Fibroblast of gingiva (primary cell): ENCODE measurements around the gene ZBTB48.

Source experiments
- DNase-seq: peaks from one replicate; pipeline ENCODE4 v3.0.0-alpha.2; 2011; ENCODE audit warnings: low read depth

Gene ZBTB48

DNA sequence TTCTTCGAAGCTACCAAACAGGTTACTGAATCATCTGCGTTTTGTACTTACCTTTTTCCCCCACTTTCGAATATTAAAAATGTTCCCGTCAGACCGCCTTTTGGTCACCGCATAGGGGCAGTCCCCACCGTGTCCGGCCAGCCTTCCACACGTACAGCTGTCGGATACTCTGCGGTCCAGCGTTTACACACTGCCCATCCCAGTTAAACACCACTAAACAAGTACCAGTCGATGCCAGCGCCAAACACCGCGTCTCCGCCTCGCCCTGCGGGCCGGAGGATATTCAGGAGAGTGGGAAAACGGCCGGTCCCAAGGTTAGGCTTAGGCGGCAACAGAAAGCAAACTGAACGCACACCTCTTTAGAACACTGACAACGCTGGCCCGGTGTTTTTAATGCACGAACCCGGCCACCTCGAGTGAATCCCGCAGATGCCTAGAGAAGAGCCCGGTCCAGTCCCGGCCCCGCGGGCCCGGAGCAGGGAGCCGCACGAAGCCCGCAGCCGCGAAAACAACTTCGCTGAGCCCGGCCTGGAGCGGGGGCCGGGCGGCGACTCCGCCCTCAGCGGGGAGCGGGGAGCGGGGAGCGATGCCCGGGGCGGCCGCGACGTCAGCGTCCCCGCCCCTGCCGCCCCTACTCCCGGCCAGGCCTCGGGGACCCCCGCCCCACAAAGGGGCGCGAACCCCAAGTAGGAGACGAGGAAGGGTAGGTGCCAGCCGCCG, 33.0 kb downstream of the ZBTB48 start:
- no peak for DNase-seq

DNA sequence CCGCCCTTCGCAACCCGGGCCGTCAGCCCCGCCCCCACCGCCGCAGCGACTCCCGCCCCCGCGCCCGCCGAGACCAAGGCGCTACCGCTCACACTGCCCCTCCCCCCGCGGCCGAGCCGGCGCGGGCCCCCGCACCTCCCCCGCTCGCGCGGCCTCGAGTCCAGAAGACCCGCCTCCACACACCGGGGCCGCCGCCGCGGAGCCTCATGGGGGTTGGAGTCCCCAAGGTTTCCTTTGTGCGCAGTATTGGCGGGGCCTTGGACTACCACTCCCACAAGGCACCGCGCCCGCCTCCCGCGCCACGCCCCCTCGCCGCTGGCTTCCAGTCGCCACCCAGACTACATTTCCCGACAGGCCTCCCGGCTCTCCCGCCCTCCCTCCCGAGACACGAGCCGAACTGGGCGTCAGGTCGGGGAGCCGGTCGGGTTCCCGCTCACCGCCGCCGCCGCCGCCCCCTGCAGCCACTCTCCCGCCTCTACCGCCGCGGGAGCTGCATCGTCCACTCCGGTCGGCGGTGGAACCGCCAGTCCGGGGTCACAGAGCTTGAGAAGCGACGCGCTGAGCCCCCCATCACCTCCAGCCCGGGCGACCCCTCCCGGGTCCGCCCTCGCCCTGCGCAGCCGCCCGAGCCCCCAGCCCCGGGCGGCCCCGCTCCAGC, 33.7 kb downstream of the ZBTB48 start, which contains the start of gene PHF13:
Gene PHF13 (plus strand): TSS at position 371 of the 658 bp plus-strand sequence. CDS start 336 bp downstream, outside the sequence.
- DNase-seq = peak; percentile 99

DNA sequence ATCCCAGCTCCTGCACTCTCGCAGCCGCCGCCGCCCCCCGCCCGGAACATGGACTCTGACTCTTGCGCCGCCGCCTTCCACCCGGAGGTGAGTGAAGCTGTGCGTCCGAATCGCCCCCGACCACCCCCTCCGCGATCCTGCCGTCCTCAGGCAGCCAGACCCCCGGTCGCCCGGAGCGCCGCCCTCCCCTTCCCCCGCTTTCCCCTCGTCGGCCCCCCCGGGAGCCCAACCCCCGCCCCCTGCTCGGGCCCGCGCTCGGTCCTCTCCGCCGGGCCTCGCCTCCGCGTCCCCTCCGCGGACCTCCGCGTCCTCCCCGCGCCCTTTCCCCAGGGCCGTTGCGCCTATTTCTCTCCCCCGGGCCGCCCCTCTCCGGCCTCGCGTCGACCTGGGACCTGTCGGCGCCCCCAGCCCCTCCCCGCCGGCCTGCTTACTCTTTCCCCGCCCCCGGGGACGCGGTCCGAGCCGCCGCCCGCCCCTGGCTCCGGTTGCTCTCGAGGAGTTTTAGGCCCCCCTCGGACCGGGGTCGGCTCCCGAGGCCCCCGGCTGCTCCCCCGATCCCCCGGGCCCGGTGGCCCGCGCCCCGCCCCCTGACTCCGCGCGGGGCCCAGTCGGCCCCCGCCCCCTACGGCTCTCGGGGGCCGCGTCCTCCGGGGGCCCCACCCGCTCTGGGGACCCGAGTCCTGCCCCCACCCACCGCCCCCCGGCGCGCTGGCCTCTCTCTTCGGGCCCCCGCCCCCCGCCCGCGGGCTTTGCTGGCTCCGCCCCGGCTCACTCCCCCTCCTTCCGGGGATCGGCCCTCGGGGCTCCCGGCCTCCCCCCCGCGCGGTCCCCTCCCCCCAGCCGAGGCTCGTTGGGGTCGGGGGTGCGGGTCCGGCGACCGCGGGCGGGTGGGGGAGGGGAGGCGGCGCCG, 34.5 kb downstream of the ZBTB48 start:
- DNase-seq = no peak

DNA sequence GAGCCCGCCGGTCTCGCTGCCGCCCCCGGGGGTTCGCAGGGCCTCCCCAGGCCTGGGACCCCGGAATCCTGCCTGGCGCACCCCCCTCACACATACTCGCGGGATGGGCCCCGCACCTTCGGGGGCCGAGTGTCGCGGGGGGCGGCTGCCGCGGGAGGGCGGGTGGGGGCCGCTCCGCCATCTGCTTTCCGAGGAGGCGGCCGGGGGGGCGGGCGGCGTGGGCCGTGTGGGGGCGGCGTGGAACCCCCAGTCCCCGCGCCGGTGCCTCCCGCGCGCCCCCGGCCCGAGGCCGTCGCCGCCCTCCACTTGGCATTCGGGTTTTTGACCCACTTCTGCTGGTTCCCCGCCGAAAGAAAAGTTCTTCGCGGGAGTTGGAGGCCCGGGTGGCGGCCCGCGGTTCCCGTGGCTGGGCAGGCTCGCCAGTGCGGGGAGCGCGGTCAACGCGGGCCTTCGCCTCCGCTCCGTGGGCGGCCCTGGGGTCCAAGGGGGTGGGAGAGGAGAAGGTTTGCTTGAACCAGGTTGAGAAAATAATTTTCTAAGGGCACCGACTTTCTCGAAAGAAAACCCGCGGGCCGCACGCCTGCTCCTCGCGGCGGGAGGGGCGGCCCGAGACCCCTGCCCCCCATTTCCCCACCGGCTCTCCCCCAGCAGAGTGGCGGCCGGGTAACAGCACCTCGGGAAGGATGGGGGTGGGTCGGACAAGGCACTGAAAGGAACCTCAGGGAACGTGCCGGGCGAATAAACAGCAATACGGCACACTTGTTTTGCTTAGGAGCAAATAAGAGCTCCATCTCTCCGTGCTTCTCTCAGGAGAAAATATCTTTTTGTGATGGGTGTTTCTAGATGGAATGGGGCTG, 35.4 kb downstream of the ZBTB48 start:
- DNase-seq = no peak

DNA sequence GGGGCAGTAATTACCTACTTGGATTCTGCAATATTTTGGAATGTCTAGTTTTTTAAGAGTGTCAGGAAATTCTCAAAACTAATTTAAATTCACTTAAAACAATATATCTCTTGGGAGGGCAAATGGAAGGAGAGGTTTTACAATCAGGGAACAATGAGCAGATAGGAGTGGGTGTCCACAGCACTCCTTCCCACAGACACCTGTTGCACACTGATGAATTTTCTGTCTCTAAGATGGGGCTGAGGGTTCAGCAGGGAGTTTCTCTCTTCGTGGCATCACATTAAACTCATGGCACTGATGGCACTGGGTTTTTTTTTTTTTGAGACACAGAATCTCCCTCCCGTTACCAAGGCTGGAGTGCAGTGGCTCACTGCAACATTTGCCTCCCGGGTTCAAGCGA, 39.3 kb downstream of the ZBTB48 start:
- no peak for DNase-seq

DNA sequence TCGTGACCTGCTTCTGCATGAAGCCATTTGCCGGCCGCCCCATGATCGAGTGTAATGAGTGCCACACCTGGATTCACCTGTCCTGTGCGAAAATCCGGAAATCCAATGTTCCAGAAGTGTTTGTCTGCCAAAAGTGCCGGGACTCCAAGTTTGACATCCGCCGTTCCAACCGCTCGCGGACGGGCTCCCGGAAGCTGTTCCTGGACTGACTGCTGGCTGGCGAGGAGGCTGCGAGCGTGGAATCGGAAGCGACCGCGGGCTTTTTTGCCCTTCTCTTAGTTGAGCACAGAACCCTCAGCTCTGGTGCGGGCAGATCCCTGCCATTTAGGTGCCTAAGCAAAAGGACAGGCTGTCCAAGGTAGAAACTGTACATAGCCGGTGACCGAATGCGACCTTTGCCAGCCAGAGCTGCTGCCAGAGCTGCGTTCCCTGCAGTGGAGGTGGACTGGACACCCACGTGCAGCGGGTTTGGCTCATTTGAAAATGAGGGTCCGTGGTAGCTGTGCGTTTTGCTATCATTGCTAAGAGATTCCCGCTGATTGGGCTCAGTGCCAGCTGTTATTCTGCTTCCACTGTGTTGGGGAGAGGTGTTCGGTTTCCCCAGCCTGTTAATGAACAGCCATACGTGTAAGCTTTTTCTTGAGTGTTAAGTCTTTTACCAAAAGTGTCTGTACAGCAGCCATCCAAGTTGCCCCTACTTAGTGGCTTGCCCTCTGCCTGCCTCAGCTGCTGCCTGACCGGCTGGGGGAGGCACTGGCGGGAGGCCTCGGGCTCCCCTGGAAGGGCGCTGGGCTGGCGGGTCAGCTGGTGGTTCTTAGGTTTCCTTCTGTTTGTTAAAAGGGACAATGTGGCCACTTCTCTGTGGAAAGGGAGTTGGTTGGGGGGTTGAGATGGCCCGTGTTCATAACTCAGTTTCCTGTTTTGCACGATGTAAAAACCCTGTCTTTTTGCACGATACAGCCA, 41.9 kb downstream of the ZBTB48 start:
- DNase-seq = no peak

DNA sequence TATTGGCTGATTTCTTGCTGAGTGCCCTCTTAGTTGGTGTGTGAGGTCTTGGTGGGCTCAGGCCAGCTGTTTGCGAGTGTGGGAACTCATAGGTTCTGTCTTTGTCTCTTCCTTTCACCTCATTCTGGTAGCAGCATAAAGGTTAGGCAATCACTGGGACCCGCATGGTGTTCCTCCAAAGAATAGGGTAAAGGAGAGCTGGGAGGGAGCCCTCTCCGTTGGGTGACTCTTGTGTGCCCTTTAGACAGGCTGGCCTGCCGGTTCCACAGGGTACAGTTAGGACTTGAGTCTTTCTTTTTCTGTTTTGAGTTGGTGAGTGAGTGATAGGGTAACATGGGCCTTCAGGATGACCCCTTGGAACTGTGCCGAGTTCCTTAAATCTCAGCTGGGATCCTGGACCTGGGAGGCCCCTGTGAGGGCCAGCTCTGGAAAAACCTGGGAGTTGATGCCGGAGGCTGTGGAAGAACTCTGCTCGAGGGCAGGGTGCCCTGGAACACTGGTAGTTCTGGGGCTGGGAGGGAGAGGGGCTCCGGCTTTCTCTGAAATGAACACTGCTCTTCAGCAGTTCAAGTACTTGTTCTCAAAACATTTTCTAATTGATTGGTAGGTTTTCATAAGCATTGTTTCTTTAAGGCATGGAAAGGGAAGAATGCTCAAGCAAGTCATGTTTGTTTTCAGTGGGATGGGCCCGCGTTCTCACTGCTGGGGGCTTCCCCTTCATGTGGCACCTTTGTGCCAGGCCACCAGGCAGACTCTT, 42.8 kb downstream of the ZBTB48 start:
- no peak for DNase-seq

DNA sequence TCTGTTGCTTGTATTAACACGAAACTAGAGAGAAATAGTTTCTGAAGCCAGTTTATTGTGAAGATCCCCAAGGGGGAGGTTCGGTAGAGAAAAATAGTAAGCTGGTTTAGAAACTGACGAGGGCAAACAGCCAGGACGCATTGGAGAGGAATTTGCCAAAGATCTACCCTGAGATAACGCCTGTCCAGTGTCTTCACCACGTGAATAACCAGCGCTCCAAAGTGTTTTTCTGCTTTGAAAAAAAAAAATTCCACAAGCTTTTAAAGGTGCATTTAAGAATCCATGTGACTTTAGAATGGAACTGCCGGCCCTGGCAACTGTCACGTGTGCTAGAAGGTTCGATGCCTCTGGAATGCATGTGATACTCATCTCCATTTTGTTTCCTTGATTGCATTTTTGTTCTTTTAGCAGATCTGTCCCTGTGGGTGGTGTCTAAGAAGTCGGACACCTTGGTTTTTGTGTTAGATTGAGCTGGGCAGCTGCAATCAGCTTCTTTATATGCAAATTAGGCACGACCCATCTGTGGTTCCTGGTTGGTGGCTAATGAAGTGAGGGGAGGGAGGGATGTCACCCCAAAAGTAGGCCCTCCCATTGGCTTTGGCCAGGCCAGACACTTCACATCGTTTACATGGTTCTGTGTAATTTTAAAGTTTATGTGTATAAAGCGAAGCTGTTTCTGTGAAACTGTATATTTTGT, 43.6 kb downstream of the ZBTB48 start:
- no peak for DNase-seq

DNA sequence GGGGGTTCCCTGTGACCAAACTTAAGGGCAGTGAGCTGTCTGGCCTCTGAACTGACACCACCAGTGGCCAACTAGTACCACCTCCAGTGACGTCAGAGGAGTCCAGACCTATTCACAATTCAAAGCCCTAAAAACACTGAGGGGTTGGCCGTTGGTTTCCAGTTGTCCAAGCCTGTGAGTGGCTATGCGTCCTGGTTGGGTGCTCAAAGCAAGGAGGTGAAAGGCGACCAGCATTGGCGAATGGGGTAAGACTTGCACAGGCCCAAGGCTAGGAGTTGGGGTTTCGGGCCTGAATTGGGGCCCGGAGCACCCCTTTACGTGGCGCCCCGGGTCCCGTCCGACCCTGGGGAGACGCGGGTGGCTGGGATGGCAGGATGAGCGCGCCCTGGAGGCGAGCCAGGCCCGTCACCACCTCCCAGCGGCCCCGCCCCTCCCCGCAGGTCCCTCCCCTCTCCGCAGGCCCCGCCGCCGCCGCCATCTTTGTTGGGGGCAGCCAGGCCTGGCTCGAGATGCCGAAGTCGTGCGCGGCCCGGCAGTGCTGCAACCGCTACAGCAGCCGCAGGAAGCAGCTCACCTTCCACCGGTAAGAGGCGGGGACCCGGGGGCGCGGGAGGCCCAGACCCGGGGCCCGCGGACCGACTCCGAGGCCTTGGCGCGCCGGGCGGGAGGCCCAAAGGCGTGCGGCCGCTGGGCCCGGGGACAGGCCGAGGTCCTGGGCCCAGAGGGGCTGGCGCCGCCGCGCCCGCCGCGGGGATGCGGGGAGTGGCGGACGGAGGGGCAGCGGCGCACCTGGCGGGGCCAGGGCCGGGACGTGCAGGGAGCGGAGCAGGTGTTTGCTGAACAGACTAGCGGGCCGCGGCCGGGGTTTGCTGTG, 45.2 kb downstream of the ZBTB48 start, which contains the start of gene THAP3:
Gene THAP3 (plus strand): TSS at position 159 of the 874 bp plus-strand sequence. CDS start 351 bp downstream, at position 510.
- DNase-seq = peak; percentile 89

DNA sequence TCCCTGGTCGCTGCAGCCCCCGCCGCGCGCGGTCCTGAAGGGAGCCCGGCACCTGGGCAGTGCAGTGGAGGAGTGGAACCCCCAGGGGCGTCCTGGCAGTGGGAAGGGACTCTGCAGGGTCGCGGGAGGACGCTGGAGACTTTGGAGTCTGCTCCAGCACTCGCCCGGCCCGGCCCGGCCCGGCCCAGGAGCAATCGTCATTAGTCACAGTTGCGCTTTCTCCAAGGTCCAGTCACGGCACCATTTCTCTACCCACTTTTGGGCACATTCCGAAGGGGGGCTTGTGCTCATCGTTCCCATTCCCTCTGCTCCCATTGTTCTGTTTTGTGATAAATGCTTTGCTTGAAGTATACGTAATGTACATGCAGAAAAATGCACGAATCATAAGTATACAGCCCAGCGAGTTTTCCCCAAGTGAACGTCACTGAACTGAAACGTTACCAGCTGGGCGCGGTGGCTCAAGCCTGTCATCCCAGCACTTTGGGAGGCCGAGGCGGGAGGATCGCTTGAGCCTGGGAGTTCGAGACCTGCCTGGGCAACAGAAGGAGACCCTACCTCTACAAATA, 45.9 kb downstream of the ZBTB48 start:
- DNase-seq = peak; percentile 60

DNA sequence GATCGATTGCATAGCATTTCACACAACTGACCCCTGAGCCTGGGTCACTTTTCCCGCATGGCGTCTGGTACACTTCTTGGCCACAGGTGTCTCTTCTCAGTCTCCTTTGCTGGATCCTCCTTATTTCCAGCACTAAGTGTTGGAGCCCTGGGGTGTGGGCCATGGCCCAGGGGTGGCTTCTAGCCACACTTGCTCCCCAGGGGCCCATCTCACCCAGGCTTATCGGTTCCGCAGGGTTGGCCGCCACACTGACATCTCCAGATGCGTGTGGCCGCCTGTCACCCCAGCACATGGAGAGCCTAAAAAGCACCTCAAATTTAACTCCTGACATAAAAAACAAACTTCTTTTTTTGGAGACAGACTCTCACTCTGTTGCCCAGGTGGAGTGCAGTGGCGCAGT, 47.2 kb downstream of the ZBTB48 start:
- DNase-seq = no peak

DNA sequence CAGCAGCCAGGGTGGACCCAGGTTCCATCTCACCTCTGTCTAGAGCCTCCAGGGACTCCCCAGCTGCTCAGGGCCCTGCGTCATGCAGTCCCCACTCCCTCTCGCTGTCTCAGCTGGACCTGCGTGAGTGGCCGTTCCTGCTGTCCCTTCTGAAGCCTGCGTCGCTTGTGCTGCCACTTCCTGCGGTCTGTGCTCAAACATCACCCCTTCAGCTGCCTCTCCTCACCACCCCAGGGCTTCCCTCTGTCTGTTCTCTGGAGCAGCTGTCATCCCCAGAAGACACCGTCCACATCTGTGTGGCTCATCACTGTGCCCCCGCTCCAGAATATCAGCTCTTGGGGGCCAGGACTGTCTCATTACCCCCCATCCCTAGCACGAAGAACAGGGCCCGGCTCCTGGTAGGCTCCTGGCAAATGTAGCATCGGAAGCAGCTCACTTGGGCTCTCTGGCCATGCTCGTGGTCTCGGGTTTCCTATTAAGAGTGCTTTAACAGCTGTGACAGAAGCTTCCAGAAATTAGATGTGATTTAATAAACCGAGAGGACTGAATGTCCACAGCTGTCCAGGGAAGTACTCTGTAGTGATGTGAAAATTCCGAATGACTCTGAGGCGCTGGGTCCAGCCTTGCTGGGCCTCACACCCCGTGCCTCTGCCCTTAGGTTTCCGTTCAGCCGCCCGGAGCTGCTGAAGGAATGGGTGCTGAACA, 48.2 kb downstream of the ZBTB48 start:
- DNase-seq = no peak

DNA sequence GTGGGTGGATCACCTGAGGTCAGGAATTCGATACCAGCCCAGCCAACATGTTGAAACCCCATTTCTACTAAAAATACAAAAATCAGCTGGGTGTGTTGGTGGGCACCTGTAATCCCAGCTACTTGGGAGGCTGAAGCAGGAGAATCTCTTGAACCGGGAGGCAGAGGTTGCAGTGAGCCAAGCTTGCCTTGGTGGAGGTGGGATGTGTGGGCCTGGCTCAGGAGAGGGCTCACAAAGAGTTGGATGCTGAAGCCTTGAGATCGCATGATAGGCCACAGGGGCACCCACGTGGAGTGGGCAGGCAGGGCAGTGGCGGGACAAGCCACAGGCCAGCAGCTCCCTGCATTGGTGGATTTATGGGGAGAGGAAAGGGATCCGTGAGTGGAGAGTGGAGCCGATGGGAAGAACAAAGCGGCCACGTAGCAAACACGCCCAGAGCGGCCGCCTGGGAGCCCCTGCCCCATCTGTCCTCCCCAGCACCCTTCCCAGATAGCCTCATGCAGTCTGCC, 49.2 kb downstream of the ZBTB48 start:
- no peak for DNase-seq

DNA sequence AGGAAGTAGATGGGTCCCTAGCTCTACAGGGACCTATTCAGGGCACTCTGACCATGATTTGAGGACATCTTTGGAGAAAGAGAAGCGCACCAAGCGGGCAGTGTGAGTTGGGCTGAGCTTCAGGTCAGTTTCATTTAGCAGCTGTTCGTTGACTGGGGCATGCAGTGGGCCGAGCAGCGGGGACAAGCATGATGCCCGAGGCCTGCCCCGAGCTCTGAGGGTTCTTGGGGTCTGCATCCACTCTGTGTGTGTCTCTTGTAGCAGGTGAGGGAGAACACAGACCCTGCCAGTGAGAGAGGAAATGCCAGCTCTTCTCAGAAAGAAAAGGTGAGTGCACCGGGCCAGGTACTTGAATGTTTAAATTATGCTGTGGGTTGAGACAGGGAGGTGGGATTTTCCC, 50.2 kb downstream of the ZBTB48 start:
- no peak for DNase-seq

DNA sequence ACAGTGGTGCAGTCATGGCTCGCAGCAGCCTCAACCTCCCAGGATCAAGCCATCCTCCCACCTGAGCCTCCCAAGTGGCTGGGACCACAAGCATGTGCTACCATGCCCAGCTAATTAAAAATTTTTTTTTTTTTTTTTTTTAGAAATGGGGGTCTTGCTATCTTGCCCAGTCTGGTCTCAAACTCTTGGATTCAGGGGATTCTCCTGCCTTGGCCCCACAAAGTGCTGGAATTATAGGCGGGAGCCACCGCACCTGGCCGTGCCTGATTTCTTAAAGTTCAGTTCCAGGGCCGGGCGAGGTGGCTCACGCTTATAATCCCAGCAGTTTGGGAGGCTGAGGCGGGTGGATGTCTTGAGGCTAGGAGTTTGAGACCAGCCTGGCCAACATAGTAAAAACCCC, 51.3 kb downstream of the ZBTB48 start:
- no peak for DNase-seq

DNA sequence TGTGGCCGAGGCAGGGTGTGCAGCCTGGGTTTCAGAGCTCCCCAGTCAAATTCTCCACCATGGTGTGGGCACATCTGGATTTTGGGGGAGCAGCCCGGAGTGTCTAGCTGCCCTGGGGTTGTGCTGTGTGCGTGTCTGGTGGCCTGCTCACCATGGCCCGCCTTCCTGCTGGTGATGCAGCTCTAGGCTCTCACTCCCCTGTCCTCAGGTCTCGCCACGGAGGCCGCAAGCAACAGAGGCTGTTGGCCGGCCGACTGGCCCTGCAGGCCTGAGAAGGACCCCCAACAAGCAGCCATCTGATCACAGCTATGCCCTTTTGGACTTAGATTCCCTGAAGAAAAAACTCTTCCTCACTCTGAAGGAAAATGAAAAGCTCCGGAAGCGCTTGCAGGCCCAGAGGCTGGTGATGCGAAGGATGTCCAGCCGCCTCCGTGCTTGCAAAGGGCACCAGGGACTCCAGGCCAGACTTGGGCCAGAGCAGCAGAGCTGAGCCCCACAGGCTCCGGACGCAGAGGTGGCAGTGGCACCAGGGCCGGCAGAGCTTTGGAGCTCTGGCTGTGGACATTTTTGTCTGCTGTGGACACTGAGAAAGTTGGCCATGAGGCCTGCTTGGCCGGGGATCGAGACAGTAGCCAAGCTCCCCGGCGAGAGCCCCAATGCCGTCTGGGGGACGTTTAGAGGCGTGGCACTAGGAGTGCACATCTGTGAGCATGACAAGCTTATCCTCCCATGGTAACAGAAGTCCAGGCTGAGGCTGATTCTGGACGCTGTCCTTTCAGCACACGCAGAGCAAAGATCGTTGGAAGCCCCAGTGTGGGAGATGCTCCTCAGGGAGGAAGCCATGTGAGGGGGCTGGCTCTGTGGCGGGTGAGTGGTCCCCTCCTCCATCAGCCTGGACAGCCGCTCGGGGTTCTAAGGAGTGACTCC, 53.1 kb downstream of the ZBTB48 start:
- no peak for DNase-seq
